Nephron (organoid): ENCODE measurements around the gene ACACA.

ENCODE experiments used
- H3K27ac Mint-ChIP-seq, 3 experiments: 2 replicates each; pipeline ENCODE4 v1.8.0; 2020; ENCODE audit warnings: mixed read lengths in 3 of 3, mild to moderate bottlenecking in 2 of 3, moderate library complexity in 1 of 3
- H3K27me3 Mint-ChIP-seq: 2 replicates; pipeline ENCODE4 v1.8.0; 2021; ENCODE audit warnings: low read depth, mild to moderate bottlenecking, moderate library complexity, mixed read lengths
- H3K36me3 Mint-ChIP-seq: 2 replicates; pipeline ENCODE4 v1.8.0; 2020; ENCODE audit warnings: low read depth, mixed read lengths
- H3K4me1 Mint-ChIP-seq: 2 replicates; pipeline ENCODE4 v1.8.0; 2020; ENCODE audit warnings: mixed read lengths
- H3K4me3 Mint-ChIP-seq, 3 experiments: 2 replicates each; pipeline ENCODE4 v1.8.0; 2020; ENCODE audit warnings: mild to moderate bottlenecking in 3 of 3, mixed read lengths in 3 of 3, moderate library complexity in 2 of 3
- H3K9me3 Mint-ChIP-seq: 2 replicates; pipeline ENCODE4 v1.8.0; 2020; ENCODE audit warnings: mixed read lengths
- CTCF ChIP-seq, 3 experiments: fragments of 200-600 bp; sonication (generic); IDR thresholded peaks; one replicate each; pipeline ENCODE4 v1.5.0; 2021; ENCODE audit warnings: antibody characterized with exemption in 3 of 3; ENCODE audit not compliant: unreplicated experiment in 3 of 3

Gene ACACA

GRCh38 chr17:37138571-37139120 is 268.0 kb downstream of the ACACA start:
- no peak for TF ChIP-seq CTCF (IDR thresholded peaks at IDR 0.05; ENCODE audit: unreplicated experiment in 3 of 3)
- Mint-ChIP-seq H3K36me3 (peaks cover 21% of the 10 kb centered on the region), H3K27ac (peak overlapping the region in 1 of 3 experiments; percentile 17), H3K27me3 (peaks cover 3% of the 10 kb centered on the region), H3K9me3 (no peaks in the 10 kb centered on the region), H3K4me3 (no peak overlapping the region), H3K4me1 (peaks cover 38% of the 10 kb centered on the region)

DNA sequence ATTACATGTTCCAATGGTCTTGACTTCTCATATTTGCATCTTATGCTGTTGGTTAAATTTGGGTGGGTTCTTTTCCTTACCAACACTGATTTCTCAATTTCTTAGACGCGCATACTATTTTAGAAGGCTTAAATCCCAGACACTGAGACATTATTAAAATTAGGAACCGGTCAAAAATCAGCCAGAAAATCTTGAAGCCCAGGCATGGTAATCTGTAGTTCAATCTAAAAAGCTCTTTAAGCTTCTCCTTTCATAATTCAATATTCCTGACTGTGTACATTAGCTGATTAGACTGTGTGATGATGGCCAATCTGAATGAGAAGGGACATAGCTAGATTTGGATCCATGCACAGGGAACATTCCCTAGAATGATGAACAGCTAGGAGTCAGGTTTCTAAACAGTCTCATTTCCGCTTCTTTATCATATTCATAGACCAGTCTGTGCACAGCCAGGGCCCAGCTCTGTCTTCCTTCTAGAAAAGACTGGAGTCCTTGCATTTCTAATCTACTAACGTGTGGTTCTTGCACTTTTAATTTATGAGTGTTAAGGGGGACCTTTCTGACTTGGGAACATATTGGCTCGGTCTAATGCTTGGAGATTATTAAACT is 268.6 kb downstream of the ACACA start:
- peak overlapping the region in 2 of 3 experiments; percentile 16 to 17 for H3K27ac Mint-ChIP-seq
- TF ChIP-seq CTCF (IDR thresholded peaks at IDR 0.05; ENCODE audit: unreplicated experiment in 3 of 3) = no peak
- peaks cover 39% of the 10 kb centered on the region for H3K4me1 Mint-ChIP-seq
- peaks cover 3% of the 10 kb centered on the region for H3K27me3 Mint-ChIP-seq
- no peaks in the 10 kb centered on the region for H3K9me3 Mint-ChIP-seq
- H3K36me3 Mint-ChIP-seq = peaks cover 18% of the 10 kb centered on the region
- H3K4me3 Mint-ChIP-seq = no peak overlapping the region

- Mint-ChIP-seq H3K27ac (no peak overlapping the region), H3K9me3 (no peaks in the 10 kb centered on the region), H3K27me3 (peaks cover 3% of the 10 kb centered on the region), H3K4me3 (no peak overlapping the region), H3K4me1 (peaks cover 45% of the 10 kb centered on the region), H3K36me3 (peaks cover 14% of the 10 kb centered on the region)
- TF ChIP-seq CTCF (IDR thresholded peaks at IDR 0.05; ENCODE audit: unreplicated experiment in 3 of 3) = no peak
These were observed 269.5 kb downstream of the ACACA start for GRCh38 chr17:37137070-37137610.

DNA sequence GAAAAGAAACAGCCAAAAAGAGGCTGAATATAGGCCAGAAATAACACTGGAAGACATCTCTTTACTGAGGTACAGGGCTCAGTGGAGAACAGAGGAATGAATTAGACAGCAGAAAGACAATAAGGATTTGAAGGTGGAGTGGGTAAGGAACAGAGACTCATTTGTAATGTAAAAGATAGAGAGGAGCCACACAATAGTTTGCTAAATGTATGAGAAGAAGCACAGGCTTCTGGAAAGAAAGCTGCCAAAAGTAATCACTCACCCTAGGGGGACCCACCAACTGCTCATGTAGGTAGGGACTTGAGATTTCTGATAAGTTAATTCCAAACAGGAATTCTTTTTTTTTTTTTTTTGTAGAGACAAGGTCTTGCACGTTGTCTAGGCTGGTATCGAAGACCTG is 271.1 kb downstream of the ACACA start:
- Mint-ChIP-seq H3K27me3 (peaks cover 3% of the 10 kb centered on the region), H3K4me1 (peaks cover 59% of the 10 kb centered on the region), H3K9me3 (no peaks in the 10 kb centered on the region), H3K4me3 (no peak overlapping the region), H3K27ac (no peak overlapping the region), H3K36me3 (peaks cover 11% of the 10 kb centered on the region)
- TF ChIP-seq CTCF (IDR thresholded peaks at IDR 0.05; ENCODE audit: unreplicated experiment in 3 of 3) = no peak

DNA sequence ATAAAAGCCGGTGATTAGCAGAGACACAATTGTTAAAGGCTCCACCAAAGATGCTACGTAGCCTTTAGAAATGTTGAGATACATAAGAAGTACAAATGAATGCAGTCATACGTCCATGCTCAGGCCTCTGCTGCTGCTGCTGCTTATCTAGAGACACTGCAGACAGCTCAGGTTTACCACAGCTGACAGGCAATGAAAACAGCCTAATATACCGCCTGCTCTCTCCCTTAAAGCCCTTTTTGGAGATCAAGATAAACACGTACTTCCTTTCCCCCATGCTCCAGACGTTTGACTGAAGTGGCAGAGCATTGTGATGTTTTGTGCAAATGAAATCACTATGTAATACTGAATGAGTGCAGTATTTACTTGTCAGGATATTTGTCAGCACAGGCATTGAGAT is 272.6 kb downstream of the ACACA start:
- no peak overlapping the region for H3K4me3 Mint-ChIP-seq
- TF ChIP-seq CTCF (IDR thresholded peaks at IDR 0.05; ENCODE audit: unreplicated experiment in 3 of 3) = no peak
- peak overlapping the region in 2 of 3 experiments; percentile 21 to 83 for H3K27ac Mint-ChIP-seq
- H3K4me1 Mint-ChIP-seq = peaks cover 57% of the 10 kb centered on the region
- H3K27me3 Mint-ChIP-seq = peaks cover 3% of the 10 kb centered on the region
- peaks cover 11% of the 10 kb centered on the region for H3K36me3 Mint-ChIP-seq
- no peaks in the 10 kb centered on the region for H3K9me3 Mint-ChIP-seq

DNA sequence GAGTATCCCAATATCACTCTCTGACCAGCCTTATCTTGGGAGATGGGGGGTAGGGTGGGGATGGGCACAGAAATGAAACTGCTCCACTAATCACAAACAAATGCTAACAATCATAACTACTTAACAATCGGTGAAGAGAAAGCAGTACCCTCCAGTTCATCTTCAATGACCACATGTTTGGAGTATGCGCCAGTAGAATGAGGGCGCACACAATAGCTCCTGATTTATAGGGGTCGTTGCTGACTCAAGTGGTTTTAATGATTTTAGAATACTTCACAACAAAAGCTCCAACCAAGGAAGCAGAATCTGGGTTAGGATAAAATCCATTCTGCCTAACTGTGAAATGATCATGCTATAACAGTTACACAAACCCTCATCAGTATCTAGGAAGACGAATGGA is 273.5 kb downstream of the ACACA start:
- no peak for TF ChIP-seq CTCF (IDR thresholded peaks at IDR 0.05; ENCODE audit: unreplicated experiment in 3 of 3)

More for the DNA sequence above, 273.5 kb downstream of the ACACA start:
- no peaks in the 10 kb centered on the region for H3K9me3 Mint-ChIP-seq
- H3K4me3 Mint-ChIP-seq = no peak overlapping the region
- H3K36me3 Mint-ChIP-seq = peaks cover 13% of the 10 kb centered on the region
- peaks cover 3% of the 10 kb centered on the region for H3K27me3 Mint-ChIP-seq
- H3K27ac Mint-ChIP-seq = peak overlapping the region in 2 of 3 experiments; percentile 5 to 83
- peaks cover 48% of the 10 kb centered on the region for H3K4me1 Mint-ChIP-seq
